ENCODE measurements around the gene TMTC2.
"Not testable (repeated sequence)": the region's sequence is repeated elsewhere in the genome, so short reads cannot be mapped to it uniquely, and the experiment has no call there.

TMTC2 gene

DNA sequence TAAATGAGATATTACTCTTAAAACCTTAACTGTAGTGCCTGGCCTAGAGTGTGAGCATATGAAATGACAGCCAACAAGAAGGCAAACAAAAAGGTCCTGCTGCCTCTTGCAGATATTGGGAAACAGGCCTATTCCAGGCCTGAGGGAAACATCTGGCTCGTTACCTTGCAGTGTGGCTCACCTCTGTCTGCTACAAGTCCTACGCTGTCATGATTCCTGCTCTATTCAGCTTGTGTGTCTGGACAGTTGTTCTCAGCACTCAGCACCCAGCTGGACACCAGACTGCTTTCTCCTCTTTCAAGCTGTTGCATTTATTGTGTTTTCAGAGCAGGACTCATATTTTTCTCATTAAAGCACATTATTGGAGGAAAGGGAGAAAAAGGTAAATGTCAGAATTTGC lies 113.5 kb downstream of the TMTC2 start:
- DNase-seq, result no peak

DNA sequence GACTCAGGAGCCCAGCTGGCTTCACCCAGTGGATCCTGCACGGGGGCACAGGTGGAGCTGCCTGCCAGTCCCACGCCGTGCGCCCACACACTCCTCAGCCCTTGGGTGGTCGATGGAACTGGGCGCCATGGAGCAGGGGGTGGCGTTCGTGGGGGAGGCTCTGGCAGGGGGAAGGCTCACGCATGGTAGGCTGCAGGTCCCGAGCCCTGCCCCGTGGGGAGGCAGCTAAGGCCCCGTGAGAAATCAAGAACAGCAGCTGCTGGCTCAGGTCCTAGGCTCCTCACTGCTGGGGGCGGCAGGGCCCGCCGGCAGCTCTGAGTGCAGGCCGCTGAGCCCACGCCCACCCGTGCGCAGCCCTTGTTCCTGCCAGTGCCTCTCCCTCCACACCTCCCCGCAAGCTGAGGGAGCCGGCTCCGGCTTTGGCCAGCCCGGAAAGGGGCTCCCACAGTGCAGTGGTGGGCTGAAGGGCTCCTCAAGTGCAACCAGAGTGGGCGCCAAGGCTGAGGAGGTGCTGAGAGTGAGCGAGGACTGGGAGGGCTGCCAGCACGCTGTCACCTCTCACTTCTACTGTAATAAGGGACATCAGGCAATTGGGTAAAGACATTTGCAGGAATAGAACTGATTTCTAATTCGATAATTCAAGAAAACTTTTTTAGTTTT lies 115.4 kb downstream of the TMTC2 start:
- no peak for DNase-seq

DNA sequence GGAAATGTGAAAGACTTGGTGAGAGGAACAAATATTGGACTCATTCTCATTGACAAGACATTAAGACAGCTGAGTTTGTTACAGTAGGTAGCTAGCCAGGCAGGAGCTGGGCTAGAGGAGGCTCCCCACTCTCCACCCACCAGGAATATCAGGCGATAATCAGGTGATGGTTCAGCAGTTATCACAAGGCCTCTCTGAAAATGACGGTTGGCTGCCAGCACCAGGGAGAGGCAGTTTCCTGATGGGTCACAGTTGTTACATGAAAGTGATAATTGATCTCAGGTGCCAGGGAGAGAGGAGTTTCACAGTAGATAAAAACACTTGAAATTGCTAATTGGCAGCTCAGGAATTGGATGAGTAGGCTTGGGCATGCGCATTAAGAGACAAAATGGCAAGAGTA lies 116.5 kb downstream of the TMTC2 start:
- DNase-seq, result no peak

DNA sequence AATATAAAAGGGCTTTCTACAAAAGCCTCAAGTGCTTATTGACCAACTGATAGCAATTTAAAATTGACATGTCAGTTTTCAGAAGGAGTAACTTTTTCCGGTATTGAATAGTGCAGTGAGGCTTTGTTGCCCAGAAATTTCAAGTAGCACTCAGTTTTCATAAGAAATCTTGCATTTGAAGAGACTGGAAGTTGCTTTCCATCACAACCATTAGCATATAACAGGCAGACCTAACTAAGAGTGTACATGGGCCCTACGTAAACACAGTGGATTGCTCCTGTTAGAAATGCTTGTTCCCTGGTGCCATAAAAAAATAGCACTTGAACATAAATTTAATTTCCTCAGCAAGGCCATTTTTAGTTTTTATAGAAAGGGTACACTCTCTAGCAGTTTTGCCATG lies 117.9 kb downstream of the TMTC2 start:
- no peak for DNase-seq

DNA sequence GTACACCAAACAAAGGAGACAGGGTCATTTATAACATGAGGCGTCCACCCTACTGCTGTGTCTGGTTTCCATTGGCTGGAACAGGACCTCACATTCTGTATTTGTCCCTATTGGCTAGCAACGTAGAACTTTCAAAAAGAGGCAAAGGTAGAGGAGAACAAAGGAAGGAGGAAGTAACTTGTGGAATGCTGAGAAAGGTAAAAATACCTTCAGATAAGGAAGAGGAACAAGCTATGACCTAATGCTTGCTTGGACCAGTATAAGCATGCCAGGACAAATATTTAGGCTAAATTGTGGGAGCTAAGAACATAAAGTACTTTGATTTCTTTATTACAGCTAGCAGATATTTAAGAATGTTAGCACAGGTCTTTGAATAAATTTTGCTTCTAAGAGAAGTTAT lies 118.3 kb downstream of the TMTC2 start:
- not testable (repeated sequence) for DNase-seq

DNA sequence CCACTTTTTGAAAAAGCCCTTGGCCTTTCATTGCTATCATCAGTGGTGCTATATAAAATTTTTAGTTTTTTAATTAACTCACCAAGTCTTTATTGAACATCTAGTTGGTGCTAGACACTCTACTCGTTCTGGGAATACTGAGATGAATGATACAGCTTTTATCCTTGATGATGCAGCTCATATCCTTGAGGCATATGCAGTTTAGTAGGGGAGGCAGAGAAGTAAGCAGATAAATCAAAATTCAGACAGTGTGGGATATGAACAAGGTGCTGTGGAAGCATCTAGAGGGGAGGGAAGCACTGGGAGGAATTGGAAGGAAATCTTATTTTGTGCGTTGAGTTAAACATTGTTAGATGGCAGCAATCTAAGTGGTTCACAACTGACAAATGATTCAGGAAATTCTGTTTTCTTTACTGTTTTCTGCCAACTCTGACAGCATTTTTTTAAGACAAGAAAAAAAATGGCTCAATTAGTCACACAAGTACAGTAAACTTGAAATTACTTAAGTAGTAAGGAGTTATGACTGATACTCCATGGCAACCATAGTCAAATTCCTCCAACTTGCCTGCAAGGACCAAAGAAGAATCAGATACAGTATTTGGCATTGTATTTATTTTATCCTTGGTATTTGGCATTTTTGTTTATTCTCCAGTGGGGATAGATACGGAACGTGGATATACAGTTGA lies 119.2 kb downstream of the TMTC2 start:
- DNase-seq, result no peak

DNA sequence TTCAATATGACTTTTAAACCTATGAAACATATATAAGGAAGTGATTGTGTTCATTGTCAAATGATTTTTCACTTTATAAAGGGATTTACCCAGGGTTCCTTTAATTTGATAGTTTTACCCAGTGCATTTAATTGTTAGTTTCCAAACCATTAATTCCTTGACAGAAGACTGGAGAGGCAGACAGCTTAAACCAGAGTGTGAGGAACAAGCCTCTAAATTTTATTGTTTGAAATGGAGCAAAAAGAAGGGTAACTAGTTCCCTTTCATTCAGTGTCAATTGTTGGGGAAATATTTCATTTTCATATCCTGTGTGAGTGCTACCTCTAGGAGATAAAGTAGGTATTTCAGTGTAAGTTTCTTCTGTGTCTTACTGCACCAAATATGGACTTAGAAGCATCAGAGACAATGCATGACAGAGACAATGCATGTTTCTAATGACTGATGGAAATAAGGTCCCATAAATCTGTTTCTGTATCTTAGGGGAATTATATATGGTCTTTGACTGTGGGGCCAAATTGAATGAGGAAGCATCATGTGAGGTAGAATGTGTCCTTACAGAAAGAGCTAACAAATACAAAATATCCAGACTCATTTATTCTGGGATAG lies 120.5 kb downstream of the TMTC2 start:
- DNase-seq, result no peak

DNA sequence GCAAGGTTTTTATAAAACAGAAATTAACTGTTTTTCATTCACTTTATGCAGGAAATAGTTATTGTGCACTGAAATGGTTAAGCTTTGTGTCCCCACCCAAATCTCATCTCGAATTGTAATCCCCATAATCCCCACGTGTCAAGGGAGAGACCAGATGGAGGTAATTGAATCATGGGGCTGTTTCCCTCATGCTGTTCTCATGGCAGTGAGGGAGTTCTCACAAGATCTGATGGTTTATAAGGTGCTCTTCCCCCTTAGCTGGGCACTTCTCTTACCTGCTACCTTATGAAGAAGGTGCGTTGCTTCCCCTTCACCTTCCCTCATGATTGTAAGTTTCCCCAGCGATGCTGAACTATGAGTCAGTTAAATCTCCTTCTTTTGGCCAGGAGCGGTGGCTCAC lies 123.9 kb downstream of the TMTC2 start:
- no peak for DNase-seq

DNA sequence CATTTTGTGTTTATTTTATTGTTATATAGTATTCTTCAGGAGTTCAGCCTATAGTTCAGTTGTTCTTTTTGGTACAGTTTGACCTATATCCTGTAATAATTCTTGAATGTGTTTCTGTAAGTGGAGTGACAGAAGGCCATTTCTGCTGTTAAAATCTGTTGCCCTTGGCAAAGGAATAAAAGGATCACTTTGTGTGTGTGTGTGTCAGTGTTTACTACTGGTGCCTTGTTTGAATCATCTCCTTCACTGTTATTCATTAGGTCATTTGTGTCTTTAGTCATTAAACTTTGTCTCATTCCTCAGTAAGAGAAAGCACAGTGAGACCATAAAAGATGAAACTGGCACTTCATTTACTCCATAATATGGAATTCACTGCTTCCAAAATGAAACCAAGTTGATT lies 130.7 kb downstream of the TMTC2 start:
- DNase-seq, result no peak

DNA sequence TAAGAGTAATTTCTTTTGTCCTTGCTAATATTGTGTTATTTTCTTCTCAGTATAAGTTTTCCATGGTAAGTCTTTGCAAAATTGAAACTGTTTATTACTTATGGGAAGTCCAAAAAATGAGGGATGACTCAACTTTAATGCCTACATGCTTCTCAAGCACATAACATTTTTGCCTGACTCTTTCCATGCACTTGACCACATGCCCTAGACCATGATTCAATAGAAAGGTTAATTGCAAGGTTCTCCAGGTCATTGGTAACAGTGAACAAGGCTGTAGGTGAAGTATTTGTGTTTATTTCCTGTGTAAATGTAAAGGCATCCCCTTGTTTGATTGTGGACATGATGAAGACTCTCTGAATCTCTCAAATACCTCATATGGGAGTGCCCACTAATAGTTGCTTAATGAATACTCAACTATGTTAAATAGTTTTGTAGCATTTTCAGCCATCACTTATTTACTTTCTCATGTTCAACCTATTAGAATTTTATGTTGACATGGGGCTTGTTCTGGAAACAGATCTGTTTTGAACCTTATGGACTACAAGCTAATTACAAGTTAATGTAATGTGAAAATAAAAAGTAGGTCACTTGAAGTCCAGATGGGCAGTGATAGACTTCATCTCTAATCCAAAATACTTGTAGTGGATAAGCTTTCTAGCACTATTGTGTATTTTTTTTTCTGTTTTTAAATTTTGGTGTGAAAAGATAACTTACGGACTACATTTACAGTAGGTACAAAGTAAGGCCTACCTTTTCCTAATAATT lies 131.7 kb downstream of the TMTC2 start:
- no peak for DNase-seq

DNA sequence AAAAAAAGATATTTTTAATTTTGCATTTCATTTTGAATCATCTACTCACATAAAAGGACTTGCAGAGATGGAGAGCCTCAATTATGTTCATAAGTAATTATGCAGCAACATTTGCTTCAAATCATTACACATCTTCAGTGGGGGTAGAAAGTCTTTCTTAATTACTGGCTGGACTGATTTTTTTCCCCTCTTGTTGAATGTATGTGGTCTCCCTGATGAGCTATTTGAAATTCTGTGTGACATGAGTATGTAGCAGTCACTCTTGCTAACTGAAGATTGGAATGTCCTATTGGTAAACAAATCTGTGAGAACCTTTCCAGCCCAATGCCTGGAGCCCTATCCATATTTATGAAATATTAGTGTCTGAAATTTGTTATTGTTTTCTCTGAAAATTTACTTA lies 139.8 kb downstream of the TMTC2 start:
- DNase-seq, result no peak

DNA sequence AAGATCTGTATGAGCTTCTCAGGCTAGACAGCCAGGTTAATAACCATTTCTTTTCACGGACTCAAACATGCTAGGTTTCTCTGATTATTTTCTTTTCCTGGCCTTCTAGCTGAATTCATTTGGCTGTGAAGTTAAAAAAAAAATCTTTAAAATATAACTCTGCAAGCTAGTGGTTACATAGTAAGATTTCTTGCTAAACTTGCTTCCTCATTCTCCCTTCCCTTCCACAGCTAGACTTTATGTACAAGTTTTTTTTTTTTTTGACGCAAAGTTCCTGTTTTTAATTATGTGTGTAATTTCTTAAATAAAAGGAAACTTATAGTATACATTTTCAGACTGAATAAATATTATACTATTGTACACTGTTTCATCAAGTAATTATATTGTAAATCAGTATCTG lies 145.4 kb downstream of the TMTC2 start:
- DNase-seq, result no peak

DNA sequence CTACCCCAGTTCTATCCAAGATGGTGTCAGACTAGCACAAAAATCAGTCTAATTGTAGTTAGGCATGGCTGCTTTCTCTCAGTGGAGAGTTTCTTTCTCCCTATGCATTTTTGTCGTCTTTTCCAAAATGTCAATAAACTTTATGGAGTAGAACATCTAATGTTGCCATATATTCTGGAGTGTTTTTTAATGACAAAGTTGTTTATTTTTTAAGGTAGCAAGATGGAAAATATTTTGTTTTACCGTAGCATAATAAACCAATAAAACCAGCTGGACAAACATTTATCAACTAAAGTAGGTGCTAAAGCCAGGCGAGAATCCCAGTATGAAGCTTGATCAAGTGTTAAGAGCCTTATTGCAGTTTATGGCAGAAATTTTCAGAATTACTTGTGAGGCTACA lies 146.3 kb downstream of the TMTC2 start:
- no peak for DNase-seq

DNA sequence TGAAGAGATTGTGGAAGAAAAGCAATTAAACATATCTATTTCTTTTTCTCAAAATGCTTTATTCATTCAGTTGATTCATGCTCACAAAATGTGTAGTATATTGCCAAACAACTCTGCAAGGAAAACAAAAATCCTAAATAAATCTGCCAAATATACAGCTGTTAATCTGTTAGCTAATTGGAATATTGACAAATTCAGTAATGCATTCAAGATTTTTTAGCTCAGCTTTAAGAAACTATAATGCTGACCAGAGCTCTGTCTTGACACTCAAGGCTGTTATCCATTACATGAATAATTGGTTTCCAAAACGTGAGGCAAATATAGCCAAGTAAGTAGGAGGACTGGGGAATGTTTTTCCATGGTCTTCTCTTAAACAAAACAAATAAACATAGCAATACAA lies 146.8 kb downstream of the TMTC2 start:
- DNase-seq, result no peak

DNA sequence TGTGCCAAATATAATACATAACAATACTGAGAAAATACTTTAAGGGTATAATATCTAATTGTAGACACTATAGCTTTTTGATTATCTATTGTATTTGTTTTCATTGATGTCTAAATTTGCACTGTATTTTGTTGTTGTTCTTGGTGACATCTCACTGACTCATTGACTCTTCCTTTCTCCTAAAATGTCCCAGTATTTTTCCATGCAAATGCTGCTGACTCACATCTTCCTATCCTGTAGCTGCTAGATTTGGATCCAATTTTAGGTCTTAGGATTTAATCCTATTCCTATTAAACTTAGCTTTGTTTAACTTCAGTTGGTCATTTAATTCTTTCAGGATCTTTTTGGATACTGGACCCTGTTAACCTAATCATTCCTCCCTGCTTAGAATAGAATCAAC lies 148.5 kb downstream of the TMTC2 start:
- no peak for DNase-seq

DNA sequence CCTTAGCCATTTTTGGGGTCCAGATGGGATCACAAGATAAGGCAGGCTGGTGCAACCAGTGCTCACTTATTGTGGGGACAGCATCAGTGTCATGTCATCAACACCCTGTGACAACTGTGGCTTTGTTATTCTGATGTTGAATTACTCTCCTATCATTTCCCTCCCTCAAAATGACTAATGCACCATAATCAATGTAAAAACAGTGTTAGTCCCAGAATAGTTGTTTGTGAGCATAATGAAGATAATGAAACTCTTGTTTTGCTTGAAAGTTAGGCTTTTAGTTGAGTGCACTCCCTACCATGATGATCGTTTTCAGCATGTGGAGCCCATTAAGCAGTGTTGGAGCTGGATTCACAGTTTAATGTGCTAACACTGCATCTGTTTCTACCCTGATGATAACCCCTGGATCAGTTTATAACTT lies 151.4 kb downstream of the TMTC2 start:
- no peak for DNase-seq

DNA sequence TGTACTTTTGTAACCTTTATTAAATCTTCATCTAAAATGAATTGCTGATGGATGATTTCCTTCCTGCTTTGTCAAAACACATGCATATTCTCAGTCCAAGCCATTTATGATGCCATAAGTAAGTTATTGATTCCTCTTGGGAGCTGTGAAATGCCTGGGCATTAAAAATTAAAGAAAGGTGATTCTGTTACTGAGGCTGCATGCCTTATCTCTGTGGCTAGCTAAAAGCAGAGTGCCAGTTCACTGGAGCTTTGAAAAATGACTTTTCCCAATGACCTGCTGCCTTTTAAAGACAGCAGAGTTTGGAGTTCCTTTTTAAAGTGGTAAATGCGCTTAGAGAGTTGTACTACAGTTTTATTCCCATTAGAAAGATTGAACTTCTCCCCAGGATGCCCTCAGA lies 152.1 kb downstream of the TMTC2 start:
- DNase-seq, result no peak

DNA sequence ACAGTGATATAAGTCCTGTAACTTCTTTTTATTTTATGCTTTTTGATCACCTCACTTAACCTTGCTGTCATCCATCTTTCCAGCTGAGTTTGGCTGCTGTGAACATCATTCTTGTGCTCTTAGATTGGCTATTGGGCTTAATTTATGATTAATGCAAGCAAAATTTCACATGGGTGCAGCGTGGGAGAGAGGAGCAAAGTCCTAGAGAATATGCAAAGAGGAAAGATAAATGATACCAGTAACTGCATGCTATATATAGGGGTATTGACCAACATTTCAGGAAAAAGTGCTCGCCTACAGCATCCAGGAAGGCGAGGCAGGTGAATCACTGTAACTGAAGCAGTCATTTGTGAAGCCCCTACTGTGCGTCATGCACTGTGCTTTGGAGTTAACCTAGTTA lies 153.1 kb downstream of the TMTC2 start:
- DNase-seq, result no peak

DNA sequence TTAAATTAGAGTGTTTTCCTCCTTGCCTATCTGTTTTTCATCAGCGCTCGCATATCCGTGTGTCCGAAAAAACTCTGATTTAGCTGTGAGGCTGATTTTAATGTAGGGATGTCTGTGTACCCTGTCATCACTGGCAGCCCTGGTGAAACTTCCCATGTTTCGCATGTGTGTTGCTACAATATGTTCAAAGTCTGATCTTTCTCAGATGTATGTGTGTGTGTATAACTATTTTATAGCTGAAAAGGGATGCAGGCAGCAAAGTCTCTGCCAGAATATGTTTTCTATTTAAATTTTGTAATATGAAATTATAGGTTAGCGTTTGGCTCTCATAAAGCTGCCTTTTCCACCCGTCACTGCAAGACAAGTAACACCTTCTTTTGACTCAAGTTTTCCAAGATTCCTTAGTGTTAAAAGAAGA lies 154.8 kb downstream of the TMTC2 start:
- no peak for DNase-seq

DNA sequence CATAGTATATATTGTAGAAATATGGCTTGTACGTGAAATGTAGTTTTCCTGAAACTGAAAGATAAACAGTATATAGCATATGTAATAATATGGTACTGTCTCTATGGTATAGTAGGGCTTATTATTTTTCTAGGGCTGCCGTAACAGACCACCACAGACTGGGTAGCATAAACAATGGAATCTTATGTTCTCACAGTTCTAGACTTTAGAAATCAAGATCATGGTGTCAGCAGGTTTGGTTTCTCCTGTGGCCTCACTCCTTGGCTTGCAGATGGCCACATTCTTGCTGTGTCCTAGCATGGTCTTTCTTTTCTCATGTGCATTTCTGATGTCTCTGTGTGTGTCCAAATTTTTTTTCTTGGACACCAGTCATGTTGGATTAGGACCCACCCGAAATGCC lies 155.8 kb downstream of the TMTC2 start:
- DNase-seq, result no peak

DNA sequence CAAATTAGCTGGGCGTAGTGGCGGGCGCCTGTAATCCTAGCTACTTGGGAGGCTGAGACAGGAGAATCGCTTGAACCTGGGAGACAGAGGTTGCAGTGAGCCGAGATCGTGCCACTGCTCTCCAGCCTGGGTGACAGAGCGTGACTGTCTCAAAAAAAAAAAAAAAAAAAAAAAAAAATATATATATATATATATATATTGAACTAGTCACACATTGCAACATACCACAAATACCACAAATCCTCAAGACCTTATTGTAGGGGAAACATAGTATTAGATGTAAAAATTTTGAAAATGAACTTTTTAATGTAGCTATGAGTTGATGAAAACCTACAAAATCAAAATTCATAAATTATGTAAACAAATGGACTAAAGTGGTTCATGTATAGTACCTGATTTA lies 158.4 kb downstream of the TMTC2 start:
- DNase-seq, result not testable (repeated sequence)

DNA sequence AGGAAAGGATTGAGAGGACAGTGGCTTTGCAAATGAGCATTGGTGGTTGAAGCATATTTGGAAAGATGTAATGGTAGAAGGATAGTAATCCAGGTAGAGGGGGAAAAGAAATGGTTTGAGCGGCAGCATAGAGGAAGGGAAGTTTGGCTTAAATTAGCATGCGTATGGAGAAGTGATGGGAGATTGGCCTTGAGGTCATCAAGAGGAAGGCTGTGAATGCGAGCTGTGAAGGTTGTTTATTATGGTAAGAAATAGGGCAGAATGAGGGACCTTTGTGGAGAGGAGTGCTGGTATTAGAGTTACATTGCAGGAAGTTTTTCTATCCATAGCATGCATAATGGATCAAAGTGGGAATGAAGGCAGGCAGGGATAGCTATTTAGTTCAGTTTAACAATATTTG lies 162.1 kb downstream of the TMTC2 start:
- no peak for DNase-seq

DNA sequence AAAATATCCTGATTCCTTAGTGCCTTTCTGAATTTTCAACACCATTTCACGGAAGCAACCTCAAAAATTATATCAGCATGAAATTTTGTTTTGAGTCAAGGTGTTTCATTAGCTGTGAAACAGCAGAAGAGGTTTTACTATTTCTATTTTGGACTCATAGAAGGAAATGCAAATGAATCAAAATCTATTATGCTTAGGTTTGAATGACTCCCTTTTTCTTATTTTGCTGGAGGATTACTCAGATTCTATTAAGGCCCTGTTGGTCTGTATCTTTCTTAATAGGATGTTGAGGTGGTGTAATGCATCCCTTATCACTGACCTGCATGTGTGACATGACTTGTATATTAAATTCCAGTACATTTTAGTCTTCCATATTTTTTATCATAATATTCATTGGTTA lies 165.8 kb downstream of the TMTC2 start:
- DNase-seq, result no peak

DNA sequence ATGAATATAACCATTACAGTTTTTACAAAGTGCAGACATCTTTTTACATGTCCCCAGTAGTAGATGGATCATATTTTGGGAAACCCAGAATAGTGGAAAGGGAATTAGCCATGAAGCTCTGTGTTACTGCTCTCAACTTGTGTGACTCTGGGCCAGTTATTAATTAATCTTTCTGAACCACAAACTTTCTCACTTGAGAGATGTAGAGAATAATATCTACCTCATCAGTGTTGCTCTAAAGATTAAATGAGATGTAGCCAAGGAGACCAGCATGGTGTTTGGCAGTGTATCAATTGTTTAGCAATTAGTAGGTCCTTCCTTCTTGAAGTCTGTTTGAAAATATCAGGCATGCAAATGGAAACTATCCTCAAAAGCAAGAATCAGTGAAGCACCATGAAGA lies 169.2 kb downstream of the TMTC2 start:
- DNase-seq, result no peak

Data from stimulated activated CD4-positive, alpha-beta T cell treated with anti-CD3 and anti-CD28 coated beads, Interleukin-1b, Interleukin-23, amount 100 ng/mL, for 48 hours (primary cell).